ENCODE measurements around the gene TRPM4.

- TF ChIP-seq, protein P1, sequence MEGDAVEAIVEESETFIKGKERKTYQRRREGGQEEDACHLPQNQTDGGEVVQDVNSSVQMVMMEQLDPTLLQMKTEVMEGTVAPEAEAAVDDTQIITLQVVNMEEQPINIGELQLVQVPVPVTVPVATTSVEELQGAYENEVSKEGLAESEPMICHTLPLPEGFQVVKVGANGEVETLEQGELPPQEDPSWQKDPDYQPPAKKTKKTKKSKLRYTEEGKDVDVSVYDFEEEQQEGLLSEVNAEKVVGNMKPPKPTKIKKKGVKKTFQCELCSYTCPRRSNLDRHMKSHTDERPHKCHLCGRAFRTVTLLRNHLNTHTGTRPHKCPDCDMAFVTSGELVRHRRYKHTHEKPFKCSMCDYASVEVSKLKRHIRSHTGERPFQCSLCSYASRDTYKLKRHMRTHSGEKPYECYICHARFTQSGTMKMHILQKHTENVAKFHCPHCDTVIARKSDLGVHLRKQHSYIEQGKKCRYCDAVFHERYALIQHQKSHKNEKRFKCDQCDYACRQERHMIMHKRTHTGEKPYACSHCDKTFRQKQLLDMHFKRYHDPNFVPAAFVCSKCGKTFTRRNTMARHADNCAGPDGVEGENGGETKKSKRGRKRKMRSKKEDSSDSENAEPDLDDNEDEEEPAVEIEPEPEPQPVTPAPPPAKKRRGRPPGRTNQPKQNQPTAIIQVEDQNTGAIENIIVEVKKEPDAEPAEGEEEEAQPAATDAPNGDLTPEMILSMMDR (IDR thresholded peaks at IDR 0.05), result no peak
- TF ChIP-seq POLR2A (IDR thresholded peaks at IDR 0.05), result no peak
Observed at GRCh38 chr19:49149652-49150105, 7.9 kb upstream of the TRPM4 start.
